ENCODE measurements around the gene SUSD6.

GRCh38 chr14:69673104-69673503, 61.7 kb downstream of the SUSD6 start:
- TF ChIP-seq CTCF (IDR thresholded peaks at IDR 0.05) (no peak), POLR2A (IDR thresholded peaks at IDR 0.05) (no peak)
